Ammon's horn (tissue), 1 donor: ENCODE results near the gene NELFA.

ENCODE experiments used
- DNase-seq: peaks from one replicate; pipeline ENCODE4 v3.0.0-alpha.2; 2016; ENCODE audit warnings: low spot score

NELFA gene

DNA sequence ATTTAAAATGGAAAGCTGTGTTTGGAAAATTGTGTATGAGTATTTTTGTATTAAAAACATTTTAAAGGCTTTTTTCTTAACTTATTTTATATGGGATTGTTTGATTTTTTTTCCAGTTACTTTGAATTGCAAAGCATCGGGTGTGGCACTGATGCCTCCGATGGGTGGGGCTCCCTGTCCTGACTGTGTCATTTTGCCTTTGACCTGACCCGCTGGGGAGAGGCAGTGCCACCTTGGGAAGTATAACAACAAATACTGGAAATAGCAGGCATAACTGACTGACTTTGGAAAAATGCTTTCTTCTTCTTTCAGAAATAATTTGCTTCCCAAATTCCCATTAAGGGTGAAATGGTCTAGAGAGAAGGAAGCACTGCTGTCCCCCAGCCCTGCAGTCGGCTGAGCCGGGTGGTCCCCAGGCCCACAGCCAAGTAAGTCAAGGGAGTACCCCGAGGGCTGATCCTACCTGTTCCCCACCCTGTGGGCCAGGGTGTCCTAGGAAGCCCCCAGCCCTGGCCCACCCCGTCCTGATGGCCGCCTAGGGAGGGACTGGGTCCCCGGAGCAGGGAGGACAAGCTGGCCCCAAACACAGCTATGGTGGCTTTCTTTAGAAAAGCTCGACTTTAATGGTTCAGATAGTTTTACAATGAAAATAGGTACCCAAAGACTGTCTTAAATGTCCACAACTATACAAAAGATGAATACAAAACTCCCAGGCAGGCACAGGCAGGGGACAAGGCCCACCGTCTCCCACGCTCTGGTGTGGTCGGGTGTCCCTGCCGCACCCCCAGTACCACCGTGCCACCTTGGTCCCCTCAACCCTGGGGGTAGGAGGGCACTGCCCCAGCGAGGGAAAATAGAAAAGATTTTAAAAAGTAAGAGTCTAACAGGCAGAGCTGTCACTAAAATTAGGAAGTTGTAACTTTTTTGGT is 26.4 kb downstream of the NELFA start:
- DNase-seq, result no peak

DNA sequence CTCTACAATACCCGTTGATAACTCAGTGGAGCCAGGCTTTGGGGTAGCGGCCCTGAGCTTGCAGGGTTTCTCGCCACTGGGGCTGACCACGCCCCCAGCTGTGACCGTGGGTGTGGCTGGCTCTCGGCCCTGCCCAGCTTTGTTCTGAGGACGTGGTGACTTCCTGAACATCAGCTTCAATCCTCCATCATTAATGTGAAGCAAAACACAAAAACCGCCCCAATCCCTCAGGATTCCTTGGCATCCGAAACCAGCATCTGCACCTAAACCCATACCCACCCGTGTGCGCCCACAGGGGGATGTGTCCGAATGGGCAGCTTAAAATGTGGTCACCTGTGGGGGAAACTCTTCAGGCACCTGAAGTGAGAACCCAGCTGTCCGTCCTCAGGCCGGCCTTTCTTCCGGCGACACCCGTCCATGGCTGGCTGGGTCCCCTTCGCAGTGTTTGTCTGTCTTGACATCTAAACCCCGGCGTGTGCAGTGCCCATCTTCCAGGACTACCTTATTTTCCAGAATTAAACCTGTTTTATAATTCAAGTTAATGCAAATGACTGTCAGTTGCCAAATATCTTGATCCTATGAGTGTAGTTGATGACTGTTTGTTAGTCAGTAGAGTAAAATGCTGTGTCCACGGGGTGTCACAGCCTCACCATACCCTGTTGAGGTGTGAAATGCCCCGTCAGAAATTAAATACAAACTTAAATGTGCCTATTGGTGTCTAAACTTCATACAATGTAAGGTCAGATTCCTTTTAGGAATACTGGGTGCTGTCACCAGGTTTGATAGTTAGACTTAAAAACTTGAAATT is 27.3 kb downstream of the NELFA start:
- DNase-seq, result no peak

DNA sequence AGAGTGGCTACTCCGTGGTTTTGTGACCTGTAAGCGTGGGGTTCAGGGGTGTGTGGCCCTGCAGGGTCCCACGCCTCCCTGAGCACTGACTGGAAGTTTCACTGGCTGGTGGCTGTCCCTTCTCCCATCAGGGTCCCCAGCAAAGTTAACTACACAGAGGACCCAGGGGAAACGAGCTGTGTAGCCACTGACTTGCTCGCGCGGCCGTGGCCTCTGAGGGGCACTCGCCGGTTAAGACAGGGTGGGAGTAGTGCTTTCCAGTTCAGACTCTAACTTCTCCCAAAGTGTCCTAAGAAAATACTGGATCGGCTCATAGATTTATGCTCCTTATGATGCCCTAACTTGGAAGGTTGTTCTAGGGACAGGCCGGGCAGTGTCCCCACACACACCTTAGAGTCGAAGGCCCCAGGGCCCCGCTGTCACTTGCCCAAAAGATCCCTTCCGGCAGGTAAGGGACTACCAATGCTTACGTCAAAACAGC is 28.2 kb downstream of the NELFA start:
- no peak for DNase-seq

DNA sequence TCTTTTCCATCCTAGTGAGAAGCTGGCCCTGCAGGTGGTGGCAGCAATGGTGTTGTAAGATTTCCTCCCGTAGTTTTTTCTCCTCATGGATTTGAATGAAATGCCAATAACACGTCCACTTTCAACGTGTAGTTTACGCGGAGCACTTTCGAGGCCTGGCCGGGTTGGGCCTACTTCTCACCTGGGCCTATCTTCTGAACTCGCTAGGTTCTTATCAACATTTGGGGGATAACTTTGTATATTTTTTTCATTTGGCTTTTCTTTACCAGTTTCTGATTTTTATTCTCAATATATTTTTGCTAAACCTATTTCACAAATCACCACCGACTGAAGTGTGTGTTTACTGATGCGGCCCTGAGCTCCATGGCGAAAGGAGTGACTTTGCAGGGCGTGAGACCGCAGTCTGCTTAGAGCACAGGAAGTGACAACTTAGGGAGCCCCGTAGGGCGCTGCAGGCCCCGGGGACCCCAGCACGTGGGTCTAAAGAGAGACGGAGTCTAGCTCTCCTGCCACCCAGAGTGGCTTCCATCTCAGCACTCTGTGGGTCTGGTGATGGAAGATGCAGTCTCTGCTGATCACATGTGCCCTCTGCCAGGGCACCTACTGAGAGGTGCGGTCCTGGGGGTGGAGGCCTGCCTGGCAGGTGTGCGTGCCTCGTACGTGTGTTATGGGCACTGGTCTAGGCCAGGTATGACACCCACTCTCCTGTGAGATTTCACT is 29.1 kb downstream of the NELFA start:
- DNase-seq, result no peak

DNA sequence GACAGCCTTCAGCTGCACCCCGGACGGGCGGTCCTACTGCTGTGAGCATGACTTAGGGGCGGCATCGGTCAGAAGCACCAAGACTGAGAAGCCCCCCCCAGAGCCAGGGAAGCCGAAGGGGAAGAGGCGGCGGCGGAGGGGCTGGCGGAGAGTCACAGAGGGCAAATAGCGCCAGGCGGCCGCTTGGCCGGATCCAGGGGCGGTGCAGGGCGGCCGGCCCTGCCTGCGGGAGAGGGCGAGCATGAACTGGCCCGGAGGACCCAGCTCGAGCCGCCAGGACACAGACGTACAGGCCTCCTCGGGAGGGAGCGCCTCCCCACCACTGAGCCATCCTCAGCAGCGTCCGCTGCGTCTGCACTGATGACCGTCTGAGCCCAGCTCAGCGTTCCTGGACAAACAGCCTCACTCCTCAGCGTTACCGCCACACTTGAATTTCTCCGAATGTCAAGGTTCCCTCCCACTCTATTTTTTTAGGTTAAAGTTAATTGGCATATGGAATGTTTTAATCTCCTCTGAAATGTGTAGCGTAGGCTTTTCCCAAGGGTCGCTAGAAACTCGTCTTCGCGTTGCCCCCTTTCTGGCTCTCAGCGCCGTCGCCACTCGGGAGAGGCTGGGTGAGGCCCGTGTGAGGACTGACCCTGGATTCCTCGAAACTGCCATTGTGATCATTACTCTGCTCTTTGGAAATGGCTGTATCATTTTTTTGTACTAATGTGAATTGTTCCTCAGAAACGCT is 29.9 kb downstream of the NELFA start:
- DNase-seq, result no peak

DNA sequence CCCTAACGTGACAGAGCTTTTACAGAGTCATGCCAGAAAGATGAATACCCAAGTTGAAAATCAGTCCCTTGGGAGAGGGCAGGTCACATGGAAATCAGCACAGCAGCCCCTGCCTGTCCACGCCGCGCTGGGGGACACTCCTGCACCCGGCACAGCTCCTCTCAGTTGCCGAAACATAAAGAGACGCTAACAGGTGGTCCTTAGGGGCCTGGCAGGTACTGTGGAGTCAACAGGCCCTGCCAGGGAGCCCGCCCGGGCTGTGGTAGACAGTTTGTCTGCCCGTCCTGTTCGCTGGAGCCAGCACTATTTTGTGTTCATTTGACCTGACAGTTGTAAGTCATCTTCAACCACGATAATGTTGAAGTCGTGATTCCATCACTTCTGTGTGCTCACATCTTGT is 30.5 kb downstream of the NELFA start:
- no peak for DNase-seq

DNA sequence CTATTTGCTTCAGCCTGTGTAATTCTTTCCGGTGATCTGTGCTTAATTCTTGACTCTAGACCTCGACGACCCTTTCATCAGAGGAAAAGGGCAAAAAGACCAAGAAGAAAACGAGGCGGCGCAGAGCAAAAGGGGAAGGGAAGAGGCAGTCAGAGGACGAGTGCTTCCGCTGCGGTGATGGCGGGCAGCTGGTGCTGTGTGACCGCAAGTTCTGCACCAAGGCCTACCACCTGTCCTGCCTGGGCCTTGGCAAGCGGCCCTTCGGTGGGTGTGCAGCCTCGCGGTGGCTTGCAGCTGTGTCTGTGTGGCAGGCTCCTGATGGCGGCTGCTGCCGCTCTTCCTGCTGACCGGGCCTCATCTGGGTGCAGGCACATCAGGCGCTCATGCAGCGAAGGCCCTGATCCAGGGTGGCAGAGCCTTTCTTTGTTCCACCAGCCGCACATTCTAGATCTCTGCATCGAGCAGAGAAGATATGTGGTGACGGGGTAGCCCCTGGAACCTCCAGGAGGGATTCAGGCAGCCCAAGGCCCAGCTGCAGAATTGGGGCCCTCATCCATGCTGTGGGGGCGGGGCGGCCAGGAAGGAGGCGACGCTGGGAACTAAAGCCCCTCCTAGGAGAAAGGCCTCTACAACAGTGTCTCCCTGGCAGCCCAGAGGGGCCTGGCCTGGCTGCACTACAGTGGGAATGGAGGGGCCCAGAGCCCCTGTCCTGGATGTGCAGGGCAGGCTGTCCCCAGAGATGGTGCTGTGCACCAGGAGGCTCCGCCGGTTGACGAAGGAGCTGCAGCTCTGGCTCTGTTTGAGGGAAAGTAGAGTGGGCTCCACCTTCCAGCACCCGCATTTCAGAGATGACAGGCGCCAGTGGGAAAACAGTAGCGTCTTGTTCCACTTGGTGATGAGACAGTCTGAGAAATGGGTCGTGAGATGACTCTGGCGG is 32.1 kb downstream of the NELFA start:
- no peak for DNase-seq

DNA sequence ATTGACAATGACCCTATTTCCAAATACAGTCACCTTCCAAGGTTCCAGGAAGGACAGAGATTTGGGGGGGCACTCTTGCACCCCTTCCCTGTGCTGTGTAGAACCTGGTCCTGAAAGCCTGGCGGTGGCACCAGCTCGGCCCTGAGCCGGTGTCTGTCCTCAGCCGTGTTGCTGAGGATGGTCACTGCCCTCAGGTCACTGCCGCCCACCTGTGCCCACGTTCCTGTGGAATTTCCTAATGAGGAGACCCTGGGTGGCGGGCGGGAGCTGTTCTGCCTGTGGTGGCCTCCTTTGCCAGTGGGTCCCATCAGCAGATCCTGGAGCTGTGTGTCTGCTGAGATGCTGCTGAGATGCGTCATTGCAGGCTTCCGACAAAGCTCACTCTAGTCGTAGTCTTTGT is 32.9 kb downstream of the NELFA start:
- DNase-seq, result no peak

DNA sequence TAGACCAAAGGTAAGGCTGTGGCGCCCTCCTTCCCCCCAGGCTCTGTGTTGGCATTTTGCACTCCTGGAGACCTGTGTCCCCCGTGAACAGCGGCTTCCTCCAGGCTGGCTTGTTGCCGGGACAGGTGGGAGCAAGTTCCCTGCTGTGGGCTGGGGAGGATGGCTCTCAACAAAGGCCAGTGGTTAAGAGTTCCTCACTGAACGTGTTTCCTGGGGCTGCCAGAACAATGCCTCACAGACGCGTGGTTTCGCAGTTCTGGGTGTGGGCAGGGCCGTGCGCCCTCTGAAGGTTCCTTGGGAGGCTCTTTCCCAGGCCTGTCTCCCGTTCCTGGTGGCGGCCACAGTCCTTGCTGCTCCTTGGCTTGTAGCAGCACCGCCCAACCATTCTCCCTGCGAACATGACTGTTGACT is 33.4 kb downstream of the NELFA start:
- DNase-seq, result no peak

DNA sequence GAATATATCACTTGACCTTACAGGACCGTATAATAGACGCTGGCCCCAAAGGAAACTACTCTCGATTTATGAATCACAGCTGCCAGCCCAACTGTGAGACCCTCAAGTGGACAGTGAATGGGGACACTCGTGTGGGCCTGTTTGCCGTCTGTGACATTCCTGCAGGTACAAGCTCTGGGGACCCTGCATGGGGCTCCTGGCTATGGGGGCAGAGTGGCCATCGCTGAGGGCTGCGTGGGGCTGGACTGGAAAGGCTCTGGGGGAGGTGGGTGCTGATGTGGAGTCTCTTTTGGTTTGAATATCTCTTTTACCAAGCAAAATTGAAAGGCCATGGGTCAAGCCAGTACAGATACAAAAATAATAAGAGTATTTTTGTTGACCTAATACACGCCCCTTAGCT is 33.9 kb downstream of the NELFA start:
- DNase-seq, result no peak

DNA sequence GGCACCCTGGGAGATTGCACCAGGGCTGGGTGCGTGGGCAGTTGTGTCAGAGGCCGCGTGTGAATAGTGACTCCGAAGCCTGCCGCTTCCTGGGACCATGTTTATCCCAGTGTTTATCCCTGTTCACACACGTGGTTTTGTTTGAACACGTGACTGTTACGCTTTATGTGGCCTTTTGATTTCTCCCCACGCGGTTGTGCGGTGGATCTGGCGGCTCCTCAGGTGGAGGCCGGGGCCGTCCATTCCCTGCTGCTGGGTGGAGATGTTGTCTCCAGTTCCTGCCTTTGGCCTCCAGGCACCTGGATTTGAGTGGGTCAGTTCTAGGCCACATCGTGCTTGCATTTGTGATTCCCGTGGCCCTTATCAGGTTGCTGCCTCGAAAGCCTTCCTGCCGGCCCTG is 35.1 kb downstream of the NELFA start:
- no peak for DNase-seq

DNA sequence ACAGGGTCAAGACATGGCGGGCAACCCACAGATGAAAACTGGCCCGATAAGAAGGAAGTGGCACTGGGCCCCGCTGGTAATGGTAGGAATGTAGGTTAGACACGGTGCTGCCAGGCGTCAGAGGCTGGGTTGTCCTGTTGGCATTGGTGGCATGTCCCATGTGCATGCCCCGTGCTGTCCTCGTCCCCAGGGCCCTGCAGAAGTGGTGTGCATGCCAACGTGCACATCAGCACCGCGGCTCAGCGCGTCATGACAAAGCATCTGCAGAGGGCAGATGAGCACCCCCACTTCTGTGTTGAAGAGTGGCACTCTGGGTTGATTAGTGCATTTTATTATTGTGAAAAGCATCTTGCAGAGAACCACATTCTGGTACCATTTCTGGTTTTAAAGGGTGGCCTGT is 35.6 kb downstream of the NELFA start:
- no peak for DNase-seq

DNA sequence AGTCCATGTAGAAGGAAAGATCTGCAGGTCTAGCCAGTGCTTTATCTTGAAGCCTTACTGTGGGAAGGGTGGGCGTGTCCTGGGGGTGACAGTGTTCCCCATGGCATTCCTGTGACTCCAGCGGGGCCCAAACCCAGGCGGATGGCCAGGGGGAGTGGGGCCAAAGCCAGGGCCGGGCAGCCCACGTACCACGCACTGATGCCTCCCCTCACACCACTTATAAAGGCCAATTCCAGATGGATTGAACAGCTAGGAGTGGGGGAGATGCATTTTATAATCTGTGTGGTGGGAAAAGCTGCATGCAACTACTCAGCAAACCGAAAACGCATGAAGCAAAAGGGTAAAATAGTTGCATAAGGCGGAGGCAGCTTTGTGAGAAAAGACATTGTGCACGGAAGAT is 36.4 kb downstream of the NELFA start:
- DNase-seq, result no peak

DNA sequence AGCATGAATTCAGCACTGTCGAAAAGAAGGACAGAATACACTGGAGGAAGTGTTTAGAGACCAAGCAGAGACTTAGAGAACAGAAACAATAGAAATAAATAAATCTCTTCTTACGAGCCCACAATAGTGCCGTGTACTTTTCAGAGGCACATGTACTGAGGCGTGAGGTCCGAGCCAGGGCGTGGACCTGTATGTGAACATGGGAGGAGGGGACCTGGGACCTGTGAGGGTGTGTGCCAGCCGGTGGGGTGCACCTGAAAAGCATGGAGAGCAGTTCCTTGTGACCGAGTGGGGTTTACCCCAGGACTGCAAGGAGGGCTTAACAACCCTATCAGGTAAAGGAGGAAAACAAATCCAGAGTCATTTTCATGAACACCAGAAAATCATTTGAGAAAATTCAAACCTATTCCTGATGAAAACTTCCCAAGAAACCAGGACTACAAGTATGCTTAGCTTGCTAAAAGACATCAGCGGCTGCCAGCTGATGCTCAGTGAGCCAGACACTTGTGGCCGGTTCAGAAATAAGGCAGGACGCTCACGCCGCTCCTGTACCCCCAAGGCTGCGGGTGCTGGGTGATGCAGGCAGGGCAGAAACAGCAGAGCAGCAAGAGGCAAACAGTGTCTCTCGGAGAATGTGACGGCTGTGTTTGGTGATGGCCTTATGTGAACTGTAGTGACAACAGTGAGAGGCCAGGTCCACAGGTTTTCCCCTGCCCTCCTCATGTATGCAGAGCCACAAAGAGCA is 37.1 kb downstream of the NELFA start:
- DNase-seq, result no peak

DNA sequence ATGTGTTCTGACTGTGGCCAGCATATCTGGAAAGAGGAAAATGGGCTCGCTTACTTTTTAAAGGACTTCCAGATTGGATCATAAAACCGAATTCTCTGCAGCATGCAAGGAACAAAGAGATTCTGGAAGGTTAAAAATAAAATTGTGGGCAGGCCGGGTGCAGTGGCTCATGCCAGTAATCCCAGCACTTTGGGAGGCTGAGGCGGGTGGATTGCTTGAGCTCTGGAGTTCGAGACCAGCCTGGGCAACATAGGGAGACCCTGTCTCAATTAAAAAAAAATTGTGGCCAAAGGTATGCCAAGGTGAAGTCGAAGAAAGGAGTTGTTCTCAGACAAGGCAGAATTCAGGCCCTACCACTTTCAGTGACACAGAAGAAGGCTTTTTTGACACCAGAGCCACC is 37.8 kb downstream of the NELFA start:
- no peak for DNase-seq

DNA sequence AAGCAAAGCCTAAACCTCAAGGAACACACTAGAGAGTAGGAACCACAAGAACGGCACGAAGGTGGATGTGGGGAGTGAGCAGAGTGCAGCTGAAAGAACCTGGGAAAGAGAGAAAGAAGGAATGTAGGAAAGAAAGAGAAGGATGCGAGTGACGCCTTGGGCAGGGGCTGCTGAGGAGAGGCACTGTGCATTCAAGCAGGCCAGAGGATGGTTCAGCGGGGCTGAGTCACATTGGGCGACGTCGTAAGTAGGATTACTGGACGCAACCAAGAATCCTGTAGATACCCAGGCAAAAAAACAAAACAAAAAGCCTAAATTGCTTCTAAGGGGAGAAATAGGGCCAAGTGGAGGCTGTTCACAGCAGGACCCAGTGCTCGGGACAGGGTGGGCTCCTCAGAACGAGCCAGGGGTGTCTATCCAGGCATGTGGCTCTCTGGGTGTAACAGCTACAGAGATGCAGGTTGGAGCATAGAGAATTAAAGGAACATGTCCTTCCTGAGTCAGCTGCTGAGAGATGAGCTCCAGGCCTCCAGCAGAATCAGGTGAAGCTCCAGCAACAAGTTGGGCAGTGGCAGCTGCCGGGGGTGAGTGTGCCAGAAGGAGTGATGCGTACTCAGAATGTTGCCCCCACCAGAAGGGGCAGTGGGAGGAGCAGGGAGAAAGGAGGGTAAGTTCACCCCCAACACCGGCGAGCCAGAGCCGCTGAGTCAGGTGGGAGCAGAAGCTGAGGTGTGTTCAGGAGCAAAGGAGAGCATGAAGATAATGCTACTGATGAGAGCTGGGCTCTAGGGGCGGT is 38.6 kb downstream of the NELFA start:
- DNase-seq, result no peak

DNA sequence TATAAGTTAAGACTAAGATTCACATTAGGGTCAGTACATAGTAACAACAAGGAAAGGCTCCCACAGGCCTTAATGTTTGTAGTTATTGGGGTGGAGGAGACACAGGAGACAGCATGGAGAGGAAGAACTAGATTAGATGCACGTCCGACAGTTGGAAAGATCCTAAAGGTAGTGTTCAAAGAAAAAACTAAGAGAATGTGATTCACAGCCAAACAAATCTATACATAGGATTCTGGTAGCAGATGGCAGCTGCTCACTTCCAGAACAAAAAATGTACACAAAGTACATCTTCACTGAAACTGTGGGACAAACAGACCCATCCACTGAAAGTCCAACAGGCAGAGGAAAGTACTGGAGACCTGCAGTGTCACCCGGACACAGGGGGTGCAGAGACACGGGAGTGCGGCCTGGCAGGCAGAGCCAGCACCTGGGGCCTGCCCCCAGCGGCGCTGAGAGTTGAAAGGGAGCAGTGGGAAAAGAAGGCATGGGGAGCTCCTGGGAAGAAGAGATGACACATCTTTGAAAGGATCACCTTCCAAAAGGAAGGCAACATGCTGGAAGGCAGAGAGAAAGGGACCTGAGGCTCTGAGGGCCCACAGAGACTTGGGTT is 40.0 kb downstream of the NELFA start:
- DNase-seq, result no peak

DNA sequence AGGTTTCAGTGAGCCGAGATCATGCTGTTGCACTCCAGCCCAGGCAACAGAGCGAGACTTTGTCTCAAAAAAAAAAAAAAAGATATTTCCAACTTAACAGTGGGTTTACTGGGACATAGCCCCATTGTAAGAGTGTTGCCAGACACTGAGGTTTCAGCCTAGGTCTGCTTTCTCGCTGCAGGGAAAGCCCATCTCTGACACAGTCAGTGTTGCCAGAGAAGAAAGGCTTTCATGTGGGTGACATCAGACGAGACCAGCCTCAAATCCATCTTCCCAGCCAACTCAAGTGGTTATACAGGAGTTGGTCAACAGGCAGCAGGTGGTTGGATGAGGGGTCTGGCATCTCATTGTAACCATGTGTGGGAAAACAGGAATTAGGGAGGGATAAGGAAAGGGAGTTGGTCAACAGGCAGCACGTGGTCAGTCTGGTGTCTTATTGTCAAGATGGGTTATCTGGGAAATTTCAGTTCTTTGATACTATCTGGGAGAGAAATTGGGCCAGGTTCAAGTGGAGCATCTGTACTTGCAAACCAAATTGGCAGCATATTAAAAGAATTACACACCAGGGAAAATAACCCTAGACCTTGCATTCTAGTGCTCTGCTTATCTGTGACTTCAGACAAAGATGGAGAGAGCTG is 41.1 kb downstream of the NELFA start:
- no peak for DNase-seq
